HL-60 (cell line): ENCODE results near the gene TMEM165.

Experiments used
- POLR2AphosphoS5 ChIP-seq: IDR thresholded peaks from 2 replicates; pipeline ENCODE4 v1.6.1; 2012; ENCODE audit warnings: low read depth
- TF ChIP-seq, protein P1 (sequence below): IDR thresholded peaks from one replicate; pipeline ENCODE4 v1.5.1; 2011; ENCODE audit warnings: low read length, control low read depth, inconsistent platforms; ENCODE audit not compliant: insufficient read depth

DNA sequence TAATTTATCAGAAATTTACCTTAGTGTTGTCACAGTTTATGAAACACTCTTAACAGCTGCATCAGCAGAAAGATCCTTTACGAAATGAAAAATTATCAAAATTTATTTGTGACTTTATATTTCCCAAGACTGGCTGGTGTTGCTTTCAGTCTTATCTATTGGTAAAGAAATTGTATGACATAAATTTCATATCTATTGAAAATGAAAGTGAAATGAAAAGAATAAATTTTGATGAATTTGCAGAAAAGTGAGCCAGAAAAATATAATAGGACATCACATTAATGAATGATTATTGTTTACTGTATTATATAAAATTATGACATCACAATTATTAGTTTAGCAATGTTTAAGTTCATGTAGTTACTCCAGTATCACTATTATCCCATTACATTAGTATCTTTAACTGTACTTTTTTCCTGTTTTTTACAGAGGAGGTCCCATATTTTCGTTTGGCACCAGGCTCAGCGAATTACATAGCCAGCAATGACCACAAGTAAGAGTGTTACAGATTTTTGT is 13.2 kb upstream of the TMEM165 start:
- TF ChIP-seq, protein P1, sequence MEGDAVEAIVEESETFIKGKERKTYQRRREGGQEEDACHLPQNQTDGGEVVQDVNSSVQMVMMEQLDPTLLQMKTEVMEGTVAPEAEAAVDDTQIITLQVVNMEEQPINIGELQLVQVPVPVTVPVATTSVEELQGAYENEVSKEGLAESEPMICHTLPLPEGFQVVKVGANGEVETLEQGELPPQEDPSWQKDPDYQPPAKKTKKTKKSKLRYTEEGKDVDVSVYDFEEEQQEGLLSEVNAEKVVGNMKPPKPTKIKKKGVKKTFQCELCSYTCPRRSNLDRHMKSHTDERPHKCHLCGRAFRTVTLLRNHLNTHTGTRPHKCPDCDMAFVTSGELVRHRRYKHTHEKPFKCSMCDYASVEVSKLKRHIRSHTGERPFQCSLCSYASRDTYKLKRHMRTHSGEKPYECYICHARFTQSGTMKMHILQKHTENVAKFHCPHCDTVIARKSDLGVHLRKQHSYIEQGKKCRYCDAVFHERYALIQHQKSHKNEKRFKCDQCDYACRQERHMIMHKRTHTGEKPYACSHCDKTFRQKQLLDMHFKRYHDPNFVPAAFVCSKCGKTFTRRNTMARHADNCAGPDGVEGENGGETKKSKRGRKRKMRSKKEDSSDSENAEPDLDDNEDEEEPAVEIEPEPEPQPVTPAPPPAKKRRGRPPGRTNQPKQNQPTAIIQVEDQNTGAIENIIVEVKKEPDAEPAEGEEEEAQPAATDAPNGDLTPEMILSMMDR = no peak
- TF ChIP-seq POLR2AphosphoS5 = no peak
